Islet precursor cell (in vitro differentiated cells): Measurements from ENCODE around the gene STRADA.

ENCODE experiments used
- DNase-seq: peaks from one replicate; pipeline ENCODE4 v3.0.0-alpha.2; 2018

Gene STRADA

DNA sequence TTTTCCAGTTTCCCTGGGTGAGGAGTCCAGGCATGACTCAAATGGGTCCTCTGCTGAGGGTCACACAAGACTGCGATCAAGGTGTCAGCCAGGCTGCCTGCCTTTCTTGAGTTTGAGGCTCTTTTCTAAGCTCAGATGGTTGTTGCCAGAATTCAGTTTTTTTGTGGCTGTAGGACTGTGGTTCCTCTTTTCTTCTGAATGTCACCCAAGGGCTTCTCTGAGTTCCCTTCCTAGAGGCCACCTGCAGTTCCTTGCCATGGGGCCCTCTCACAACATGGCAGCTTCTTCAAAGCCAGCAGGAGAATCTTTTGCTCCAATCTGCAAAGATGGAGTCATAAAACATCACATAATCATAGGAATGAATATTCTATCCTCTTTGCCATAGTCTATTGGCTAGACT is 59.2 kb downstream of the STRADA start:
- DNase-seq: no peak

DNA sequence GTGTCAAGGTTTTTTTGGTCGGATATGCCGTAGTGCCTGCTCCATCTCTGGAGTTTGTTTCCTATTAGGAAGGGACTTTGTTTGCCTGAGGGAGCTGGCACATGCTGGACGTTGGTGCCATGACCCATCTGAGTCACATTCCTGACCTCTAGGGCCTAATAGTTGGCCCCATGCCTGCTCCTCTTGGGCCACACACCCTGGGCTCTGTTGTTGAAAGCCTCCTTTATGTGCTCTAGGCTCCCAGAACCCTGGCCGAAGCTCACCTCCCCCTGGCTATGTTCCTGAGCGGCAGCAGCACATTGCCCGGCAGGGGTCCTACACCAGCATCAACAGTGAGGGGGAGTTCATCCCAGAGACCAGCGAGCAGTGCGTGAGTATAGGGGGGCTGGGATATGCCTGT is 60.1 kb downstream of the STRADA start:
- DNase-seq: no peak

DNA sequence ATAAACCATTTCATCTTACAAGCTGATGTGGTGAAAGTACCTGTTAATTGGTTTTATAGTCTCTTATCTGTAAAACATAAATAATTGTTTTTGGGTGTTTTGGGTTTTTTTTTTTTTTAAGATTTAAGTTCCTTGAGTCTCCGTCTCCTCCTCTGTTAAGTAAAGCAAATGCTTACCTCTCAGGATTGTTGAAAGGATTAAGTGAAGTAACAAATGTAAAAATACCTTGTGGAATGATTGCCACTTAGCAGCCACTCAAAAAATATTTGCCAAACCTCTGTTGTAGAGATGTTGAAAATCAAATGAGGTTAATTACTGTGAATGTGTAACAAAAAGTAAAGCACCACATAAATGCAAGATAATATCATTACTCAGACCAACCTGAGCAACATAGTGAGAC is 60.9 kb downstream of the STRADA start:
- no peak for DNase-seq

DNA sequence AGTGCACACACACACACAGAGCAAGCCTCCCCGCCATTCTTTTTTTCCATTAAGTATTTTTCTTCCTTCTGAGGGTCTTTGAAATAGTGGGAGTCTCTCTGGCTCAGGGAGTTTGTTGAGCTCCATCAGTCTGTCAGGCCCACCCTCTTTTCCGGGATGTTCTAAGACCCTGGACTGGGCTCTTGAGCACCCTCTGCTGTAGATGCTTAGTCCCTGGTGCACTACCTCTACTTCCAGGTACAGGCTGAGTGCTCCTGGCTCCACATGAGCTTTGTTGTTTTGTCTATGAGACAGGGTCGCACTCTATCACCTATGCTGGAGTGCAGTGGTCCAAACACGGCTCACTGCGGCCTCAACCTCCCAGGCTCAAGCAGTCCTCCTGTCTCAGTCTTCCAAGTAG is 62.4 kb downstream of the STRADA start:
- DNase-seq: no peak

DNA sequence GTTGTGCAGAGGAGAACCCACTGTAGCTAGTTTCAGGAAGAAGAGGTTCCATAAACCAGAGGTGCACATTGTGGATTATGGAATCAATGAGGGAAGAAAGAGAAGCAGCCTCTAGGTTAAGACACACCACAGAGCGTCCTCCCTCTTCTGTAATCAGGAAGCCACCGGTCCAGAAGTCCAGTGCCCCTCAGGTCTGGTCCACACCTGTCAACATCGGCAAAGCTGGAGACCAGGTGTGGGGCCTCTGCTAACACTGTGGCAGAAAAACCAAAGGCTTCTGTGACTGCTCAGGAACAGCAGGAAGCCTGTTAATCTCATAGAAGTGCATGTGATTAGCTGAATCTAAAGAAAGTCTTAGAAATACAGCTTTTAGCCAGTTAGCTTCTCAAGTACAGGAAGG is 65.0 kb downstream of the STRADA start:
- no peak for DNase-seq

DNA sequence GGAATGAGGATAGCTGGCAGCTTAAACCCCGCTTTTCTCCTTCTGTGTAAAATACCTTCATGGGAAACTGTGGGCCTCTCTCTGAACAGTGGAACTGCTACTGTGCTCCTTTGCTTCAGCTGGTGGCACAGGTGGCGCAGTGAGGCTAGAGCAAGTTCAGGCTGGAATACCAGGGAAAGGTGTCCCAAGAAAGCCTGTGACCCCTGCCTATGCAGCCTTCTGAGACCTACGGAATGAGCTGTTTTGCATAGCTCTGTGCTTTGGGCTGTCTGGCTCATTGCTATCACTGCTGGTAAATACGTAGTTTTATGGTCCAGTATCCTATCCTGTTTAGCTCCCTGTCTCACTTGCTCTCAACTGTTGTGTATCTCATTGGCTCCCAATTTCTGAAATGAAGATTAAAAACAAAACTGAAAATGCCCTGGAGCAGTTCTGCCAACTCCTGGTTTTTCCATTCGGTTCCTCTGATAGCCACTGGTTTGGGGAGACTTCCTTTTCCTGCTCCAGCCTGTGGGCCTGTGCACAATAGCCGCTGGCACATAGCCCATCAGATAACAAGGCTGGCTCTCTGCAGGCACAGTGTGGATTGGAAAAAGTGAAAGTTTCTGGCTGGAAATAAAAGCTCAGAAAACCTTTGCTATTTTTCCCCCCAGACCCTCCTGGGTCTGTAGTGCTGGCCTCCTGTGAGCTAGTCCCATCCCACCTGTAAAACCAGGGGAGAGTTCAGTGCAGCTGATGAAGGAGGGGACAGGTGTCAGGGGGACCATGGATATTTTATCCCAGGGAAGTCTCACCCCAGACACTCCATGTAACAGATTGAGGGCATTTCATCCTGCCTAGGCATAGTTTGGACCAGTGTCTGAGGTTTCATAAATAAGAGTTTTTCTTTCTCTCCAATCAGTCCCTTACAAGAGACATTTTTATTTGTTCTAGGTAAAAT is 65.7 kb downstream of the STRADA start:
- DNase-seq: no peak

DNA sequence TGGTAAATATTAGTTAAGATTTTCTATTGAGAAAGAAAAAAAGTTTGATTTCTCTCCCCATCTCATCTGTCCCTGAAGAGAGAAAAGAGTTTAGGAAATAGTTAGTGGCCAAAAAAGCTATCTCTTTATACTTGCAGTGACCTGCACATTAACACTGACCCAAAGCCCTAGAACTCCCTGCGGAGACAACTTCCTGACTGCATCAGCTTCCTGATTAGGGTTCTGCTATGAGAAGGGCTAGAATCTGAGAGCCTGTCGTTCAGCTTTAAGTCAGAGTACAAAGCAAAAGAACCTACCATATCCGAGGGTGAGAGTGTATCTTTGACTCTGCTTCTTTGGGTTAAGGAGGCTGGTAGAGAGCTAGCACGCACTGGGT is 66.4 kb downstream of the STRADA start:
- DNase-seq: no peak

DNA sequence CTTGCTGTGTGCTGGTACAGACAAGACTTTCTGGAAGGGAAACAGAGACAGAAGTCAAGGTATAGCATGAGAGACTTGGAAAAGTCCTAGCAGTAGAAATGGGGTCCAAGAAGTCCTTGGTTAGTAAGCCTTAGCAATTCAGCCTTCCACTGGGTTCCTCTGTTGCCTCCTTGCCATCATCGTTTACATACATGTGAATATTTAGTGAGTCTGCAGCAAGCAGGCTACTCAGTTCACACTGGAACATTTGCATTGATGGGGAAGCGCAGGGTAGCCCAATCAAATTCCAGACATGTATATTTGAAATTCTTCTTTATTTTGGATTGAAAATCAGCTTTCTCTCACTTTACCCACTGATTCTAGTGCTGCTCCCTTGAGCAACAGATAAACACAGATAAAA is 68.7 kb downstream of the STRADA start:
- DNase-seq: no peak

DNA sequence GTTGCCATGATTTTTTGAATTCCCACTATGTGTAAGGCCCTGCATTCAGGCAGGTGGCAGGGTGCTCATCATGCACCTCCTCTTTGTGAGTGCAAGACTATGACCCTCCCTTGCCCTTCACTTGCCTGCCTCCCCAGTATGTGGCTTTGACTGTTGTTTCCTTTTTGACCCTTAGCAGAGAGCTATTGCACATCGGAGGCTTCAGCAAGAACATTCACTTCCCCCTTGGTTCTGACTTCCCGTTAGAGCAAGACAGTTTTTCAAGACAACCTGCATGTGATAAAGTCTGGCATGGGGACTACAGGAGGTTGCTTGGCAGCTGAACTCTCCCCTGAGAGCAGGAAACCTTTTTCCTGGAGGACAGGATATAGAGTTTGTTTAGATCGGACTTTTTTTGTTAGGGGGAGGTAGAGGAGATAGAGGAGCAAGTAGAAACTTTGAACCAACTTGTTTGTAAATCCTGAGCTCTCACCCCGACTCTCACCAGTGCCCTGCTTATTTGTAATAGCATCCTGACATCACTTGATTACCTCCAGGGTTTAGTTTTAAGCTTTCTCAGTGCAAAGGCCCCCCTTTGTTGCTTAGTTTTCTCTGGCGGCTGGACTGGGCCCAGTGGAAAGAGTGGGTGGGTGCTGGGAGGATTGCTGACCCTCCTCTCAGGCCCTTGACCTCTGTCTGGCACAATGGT is 75.9 kb downstream of the STRADA start:
- DNase-seq: no peak

DNA sequence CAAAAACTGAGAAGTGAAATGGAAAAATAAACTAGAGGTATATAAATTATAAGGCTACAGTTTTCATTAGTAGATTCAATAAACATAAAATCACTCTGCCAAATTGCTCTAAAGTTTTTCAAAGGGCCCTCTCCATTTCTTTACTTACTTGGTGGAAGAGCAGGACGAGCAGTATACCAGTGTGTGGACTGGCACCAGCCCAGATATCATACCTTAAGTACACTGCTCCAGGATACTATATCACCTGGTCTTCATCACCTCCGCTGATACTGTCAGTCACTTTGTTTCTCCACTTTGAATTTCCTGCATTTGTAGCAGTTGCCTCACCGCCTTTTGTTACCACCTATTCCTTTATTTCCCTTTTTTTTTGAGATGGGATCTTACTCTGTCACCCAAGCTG is 81.7 kb downstream of the STRADA start:
- DNase-seq: no peak

DNA sequence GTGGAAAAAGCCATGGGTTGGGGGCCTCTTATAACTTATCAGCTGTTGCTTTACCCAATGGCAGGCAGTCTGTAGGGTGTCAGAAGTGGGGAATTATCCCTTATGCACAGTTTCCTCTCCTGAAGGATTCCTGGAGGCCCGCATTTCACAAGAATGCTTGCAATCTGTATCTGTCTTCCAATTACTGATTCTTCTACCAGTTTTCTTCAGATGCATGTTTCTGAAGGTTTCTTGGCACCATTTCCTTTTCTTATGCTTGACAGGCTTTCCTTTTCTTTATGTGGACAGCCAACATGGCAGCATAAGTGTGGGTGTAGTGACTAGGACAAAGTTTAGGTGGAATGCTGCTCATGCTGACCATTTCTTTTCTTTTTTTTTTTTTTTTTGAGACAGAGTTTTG is 83.2 kb downstream of the STRADA start:
- DNase-seq: no peak

DNA sequence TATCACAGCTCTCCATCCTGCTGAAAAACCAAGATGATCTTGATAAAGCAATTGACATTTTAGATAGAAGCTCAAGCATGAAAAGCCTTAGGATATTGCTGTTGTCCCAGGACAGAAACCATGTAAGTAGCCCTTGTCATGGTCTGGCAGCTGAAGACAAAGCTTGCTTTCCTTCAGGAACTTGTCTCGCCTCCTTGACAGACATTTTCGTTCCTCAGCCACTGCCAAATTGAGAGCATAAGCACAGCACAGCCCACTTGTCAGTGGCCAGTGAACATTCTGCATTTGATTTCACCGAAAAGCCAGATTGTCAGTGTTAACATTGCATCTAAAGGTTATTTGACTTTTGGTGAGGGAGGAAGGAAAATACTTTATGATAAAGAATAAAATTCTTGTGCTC is 83.8 kb downstream of the STRADA start:
- DNase-seq: no peak

DNA sequence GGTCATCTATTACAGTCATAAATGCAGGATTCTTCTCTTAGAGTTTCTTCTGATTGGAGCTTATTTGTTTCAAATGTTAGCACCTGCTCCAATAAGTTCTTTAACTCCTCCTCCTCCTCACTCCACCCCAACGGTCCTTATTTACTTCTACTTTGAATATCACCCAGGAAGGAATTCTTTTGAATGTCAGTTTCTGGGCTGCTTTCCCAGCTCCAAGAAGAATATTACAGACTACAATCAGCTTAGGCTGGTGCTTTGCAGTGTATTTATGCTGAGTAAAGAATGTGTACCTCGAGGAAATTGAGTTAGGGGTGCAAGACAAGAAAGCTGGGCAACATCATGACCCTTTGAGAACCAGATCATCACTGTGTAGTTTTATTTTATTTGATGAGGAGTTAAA is 88.5 kb downstream of the STRADA start:
- no peak for DNase-seq
